SK-N-SH treated with all-trans-retinoic acid at 6 μM for 48 hours (cell line): Measurements from ENCODE around the gene CYP4F12.

Experiments used
- ATAC-seq: fragments of 200-7000 bp; cut with Tn5 transposase; 3 replicates; pipeline ENCODE4 v1.9.1; 2020; ENCODE audit warnings: mild to moderate bottlenecking, moderate library complexity
- BACH2 ChIP-seq: fragments of 250-450 bp; sonication (Bioruptor Pico); IDR thresholded peaks from 2 replicates; pipeline ENCODE4 v1.9.0; 2021; ENCODE audit warnings: mild to moderate bottlenecking, borderline replicate concordance
- CREB5 ChIP-seq: fragments of 250-450 bp; sonication (Bioruptor Pico); IDR thresholded peaks from 2 replicates; pipeline ENCODE4 v1.5.1; 2020; ENCODE audit warnings: low read depth, mild to moderate bottlenecking, moderate library complexity
- CSRNP3 ChIP-seq: fragments of 250-450 bp; sonication (Bioruptor Pico); IDR thresholded peaks from 2 replicates; pipeline ENCODE4 v1.5.1; 2021; ENCODE audit warnings: mild to moderate bottlenecking, moderate library complexity
- ESRRG ChIP-seq: fragments of 250-450 bp; sonication (Bioruptor Pico); IDR thresholded peaks from 2 replicates; pipeline ENCODE4 v1.6.1; 2021; ENCODE audit warnings: mild to moderate bottlenecking
- GLIS3 ChIP-seq: fragments of 250-450 bp; sonication (Bioruptor Pico); IDR thresholded peaks from 2 replicates; pipeline ENCODE4 v1.5.0; 2020; ENCODE audit warnings: mild to moderate bottlenecking, moderate library complexity
- ISL1 ChIP-seq: fragments of 250-450 bp; sonication (Bioruptor Pico); IDR thresholded peaks from 2 replicates; pipeline ENCODE4 v2.1.2; 2022; ENCODE audit warnings: mild to moderate bottlenecking, moderate library complexity
- OSR1 ChIP-seq: fragments of 250-450 bp; sonication (Bioruptor Pico); IDR thresholded peaks from 2 replicates; pipeline ENCODE4 v1.8.0; 2022; ENCODE audit warnings: moderate library complexity, mild to moderate bottlenecking, inconsistent platforms
- PATZ1 ChIP-seq: fragments of 250-450 bp; sonication (Bioruptor Pico); IDR thresholded peaks from 2 replicates; pipeline ENCODE4 v1.8.0; 2020; ENCODE audit warnings: mild to moderate bottlenecking, moderate library complexity, borderline replicate concordance
- POU6F1 ChIP-seq: fragments of 250-450 bp; sonication (Bioruptor Pico); IDR thresholded peaks from 2 replicates; pipeline ENCODE4 v1.8.0; 2021; ENCODE audit warnings: low read depth, mild to moderate bottlenecking, moderate library complexity, borderline replicate concordance
- PPARA ChIP-seq: fragments of 250-450 bp; sonication (Bioruptor Pico); IDR thresholded peaks from 2 replicates; pipeline ENCODE4 v1.5.0; 2020; ENCODE audit warnings: mild to moderate bottlenecking, borderline replicate concordance
- SNAI2 ChIP-seq: fragments of 250-450 bp; sonication (Bioruptor Pico); IDR thresholded peaks from 2 replicates; pipeline ENCODE4 v1.5.0; 2020; ENCODE audit warnings: mild to moderate bottlenecking, moderate library complexity
- TCF4 ChIP-seq: fragments of 250-450 bp; sonication (Bioruptor Pico); IDR thresholded peaks from 2 replicates; pipeline ENCODE4 v1.8.0; 2021; ENCODE audit warnings: mild to moderate bottlenecking, moderate library complexity, borderline replicate concordance
- TOX ChIP-seq: fragments of 250-450 bp; sonication (Bioruptor Pico); IDR thresholded peaks from 2 replicates; pipeline ENCODE4 v1.8.0; 2021; ENCODE audit warnings: mild to moderate bottlenecking, moderate library complexity, borderline replicate concordance
- TSHZ2 ChIP-seq: fragments of 250-450 bp; sonication (Bioruptor Pico); IDR thresholded peaks from 2 replicates; pipeline ENCODE4 v1.5.0; 2020; ENCODE audit warnings: mild to moderate bottlenecking, moderate library complexity
- ZC3H10 ChIP-seq: fragments of 250-450 bp; sonication (Bioruptor Pico); IDR thresholded peaks from 2 replicates; pipeline ENCODE4 v1.5.1; 2021; ENCODE audit warnings: mild to moderate bottlenecking, moderate library complexity
- ZFP3 ChIP-seq: fragments of 250-450 bp; sonication (Bioruptor Pico); IDR thresholded peaks from 2 replicates; pipeline ENCODE4 v1.5.0; 2020; ENCODE audit warnings: mild to moderate bottlenecking, moderate library complexity
- ZFP30 ChIP-seq: fragments of 450-650 bp; formaldehyde crosslinking; IDR thresholded peaks from 2 replicates; pipeline ENCODE4 v1.5.0; 2022; ENCODE audit warnings: mild to moderate bottlenecking, moderate library complexity
- ZNF565 ChIP-seq: fragments of 450-650 bp; formaldehyde crosslinking; conservative IDR thresholded peaks from 2 replicates; pipeline ENCODE4 v1.5.0; 2020; ENCODE audit warnings: low read depth, mild to moderate bottlenecking, moderate library complexity

CYP4F12 gene

GRCh38 chr19:15721268-15721667, 48.4 kb downstream of the CYP4F12 start:
- TF ChIP-seq ZC3H10 (no peak), CSRNP3 (CRISPR knock-in tag) (no peak), BACH2 (CRISPR knock-in tag) (no peak), GLIS3 (no peak), TSHZ2 (CRISPR knock-in tag) (no peak), ISL1 (CRISPR knock-in tag) (no peak), ZFP3 (CRISPR knock-in tag) (no peak), ZFP30 (CRISPR knock-in tag) (no peak), SNAI2 (CRISPR knock-in tag) (no peak), CREB5 (CRISPR knock-in tag) (no peak)
- TF ChIP-seq, all 23 proteins: peak for 0
- ATAC-seq, result no peak

- ATAC-seq, result no peak
- TF ChIP-seq TCF4 (CRISPR knock-in tag), result no peak
- TF ChIP-seq, all 23 proteins: peak for 0
These were observed 50.1 kb downstream of the CYP4F12 start for GRCh38 chr19:15722956-15723355.

GRCh38 chr19:15727724-15728123, 54.8 kb downstream of the CYP4F12 start, which contains the start of gene OR10H2:
TSS of gene OR10H2 (plus strand) at chr19:15728024. CDS start at chr19:15728044, 20 bp downstream.
- no peak for ATAC-seq
- no peak for TF ChIP-seq TOX
- TF ChIP-seq PATZ1, result no peak
- TF ChIP-seq ZC3H10, result no peak

- TF ChIP-seq ESRRG (CRISPR knock-in tag), result no peak
- TF ChIP-seq OSR1 (CRISPR knock-in tag), result no peak
- no peak for TF ChIP-seq POU6F1 (CRISPR knock-in tag)
- no peak for TF ChIP-seq ZNF565 (CRISPR knock-in tag)
- TF ChIP-seq ZFP3 (CRISPR knock-in tag), result no peak
- TF ChIP-seq PATZ1, result no peak
- no peak for TF ChIP-seq PPARA (CRISPR knock-in tag)
- TF ChIP-seq TCF4 (CRISPR knock-in tag), result no peak
- ATAC-seq, result no peak
These were observed 57.7 kb downstream of the CYP4F12 start for GRCh38 chr19:15730538-15730937.
